GM23338 (cell line): ENCODE results near the gene CASQ2. TPM values are rescaled to one million over a fixed set of nuclear protein-coding genes. Genes with fewer than 3 reads are reported as not detected.

Experiments used
- ATAC-seq: fragments of 200-7000 bp; cut with Tn5 transposase; 3 replicates; pipeline ENCODE4 v1.9.1; 2020
- DNase-seq: peaks from one replicate; pipeline ENCODE4 v3.0.0-alpha.2; 2015; ENCODE audit warnings: low spot score
- H2AFZ ChIP-seq: fragments of 200-600 bp; sonication (generic); 2 replicates; pipeline ENCODE4 v1.8.0; 2016; ENCODE audit warnings: antibody characterized with exemption, mild to moderate bottlenecking, moderate library complexity
- H3F3A ChIP-seq: fragments of 200-600 bp; sonication (generic); replicated peaks from 2 replicates; pipeline ENCODE4 v1.8.0; 2017; ENCODE audit warnings: antibody characterized with exemption, mixed run types, low read depth
- H3K27ac ChIP-seq: fragments of 200-600 bp; sonication (generic); 2 replicates; pipeline ENCODE4 v1.6.1; 2016; ENCODE audit warnings: low read depth
- H3K27me3 ChIP-seq: fragments of 200-600 bp; sonication (generic); 2 replicates; pipeline ENCODE4 v1.8.0; 2016; ENCODE audit warnings: mild to moderate bottlenecking, mixed run types, moderate library complexity; ENCODE audit not compliant: insufficient read depth
- H3K36me3 ChIP-seq: fragments of 200-600 bp; sonication (generic); 2 replicates; pipeline ENCODE4 v1.8.0; 2016; ENCODE audit warnings: mild to moderate bottlenecking; ENCODE audit not compliant: insufficient read depth
- H3K4me1 ChIP-seq: fragments of 200-600 bp; sonication (generic); 2 replicates; pipeline ENCODE4 v1.8.0; 2016; ENCODE audit warnings: mild to moderate bottlenecking, moderate library complexity; ENCODE audit not compliant: insufficient read depth
- H3K4me2 ChIP-seq: fragments of 200-600 bp; sonication (generic); 2 replicates; pipeline ENCODE4 v1.7.1; 2017; ENCODE audit warnings: mixed run types
- H3K4me3 ChIP-seq: fragments of 200-600 bp; sonication (generic); 2 replicates; pipeline ENCODE4 v1.6.1; 2016; ENCODE audit warnings: mixed run types
- H3K79me2 ChIP-seq: fragments of 200-600 bp; sonication (generic); replicated peaks from 2 replicates; pipeline ENCODE4 v1.8.0; 2017; ENCODE audit warnings: mild to moderate bottlenecking; ENCODE audit not compliant: insufficient read depth
- H3K9me2 ChIP-seq: fragments of 200-600 bp; sonication (generic); 2 replicates; pipeline ENCODE4 v1.8.0; 2017; ENCODE audit not compliant: insufficient read depth
- H4K20me1 ChIP-seq: fragments of 200-600 bp; sonication (generic); replicated peaks from 2 replicates; pipeline ENCODE4 v1.8.0; 2017; ENCODE audit warnings: mild to moderate bottlenecking; ENCODE audit not compliant: insufficient read depth
- H3K27ac Mint-ChIP-seq: 2 replicates; pipeline ENCODE4 v1.8.0; 2020; ENCODE audit warnings: inconsistent platforms, mild to moderate bottlenecking, moderate library complexity, mixed read lengths
- H3K27me3 Mint-ChIP-seq: 3 replicates; pipeline ENCODE4 v1.8.0; 2022; ENCODE audit warnings: low read depth, mild to moderate bottlenecking, moderate library complexity, mixed read lengths, inconsistent platforms; ENCODE audit not compliant: insufficient read depth, poor library complexity
- H3K36me3 Mint-ChIP-seq: 3 replicates; pipeline ENCODE4 v1.8.0; 2021; ENCODE audit warnings: low read depth, mild to moderate bottlenecking, inconsistent platforms, moderate library complexity, mixed read lengths
- H3K4me1 Mint-ChIP-seq: 3 replicates; pipeline ENCODE4 v1.8.0; 2020; ENCODE audit warnings: mild to moderate bottlenecking, inconsistent platforms, mixed read lengths
- H3K4me3 Mint-ChIP-seq: 3 replicates; pipeline ENCODE4 v1.8.0; 2021; ENCODE audit warnings: moderate library complexity, mild to moderate bottlenecking, inconsistent platforms, mixed read lengths
- H3K9me3 Mint-ChIP-seq: 3 replicates; pipeline ENCODE4 v1.8.0; 2020; ENCODE audit warnings: moderate library complexity, mild to moderate bottlenecking, inconsistent platforms, mixed read lengths
- CREB1 ChIP-seq: fragments of 250-450 bp; sonication (Bioruptor Pico); IDR thresholded peaks from 2 replicates; pipeline ENCODE4 v1.5.0; 2020; ENCODE audit warnings: low read depth, mild to moderate bottlenecking, moderate library complexity
- EZH2 ChIP-seq: fragments of 200-600 bp; sonication (generic); IDR thresholded peaks from one replicate; pipeline ENCODE4 v1.8.0; 2017; ENCODE audit warnings: antibody characterized with exemption, mild to moderate bottlenecking, low read depth; ENCODE audit not compliant: unreplicated experiment
- EZH2phosphoT487 ChIP-seq: fragments of 200-600 bp; sonication (generic); IDR thresholded peaks from one replicate; pipeline ENCODE4 v1.8.1; 2018; ENCODE audit warnings: antibody characterized with exemption; ENCODE audit not compliant: unreplicated experiment
- JUNB ChIP-seq: IDR thresholded peaks from one replicate; pipeline ENCODE4 v1.6.1; 2016; ENCODE audit warnings: antibody characterized with exemption; ENCODE audit not compliant: unreplicated experiment
- NANOG ChIP-seq: IDR thresholded peaks from 2 replicates; pipeline ENCODE4 v1.6.1; 2016; ENCODE audit warnings: antibody characterized with exemption, borderline replicate concordance
- POLR2AphosphoS5 ChIP-seq: IDR thresholded peaks from 2 replicates; pipeline ENCODE4 v1.6.1; 2016; ENCODE audit warnings: antibody characterized with exemption, low read depth
- STAT1 ChIP-seq: IDR thresholded peaks from one replicate; pipeline ENCODE4 v1.6.1; 2016; ENCODE audit warnings: antibody characterized with exemption; ENCODE audit not compliant: unreplicated experiment
- ZNF114 ChIP-seq: fragments of 250-450 bp; sonication (Bioruptor Pico); IDR thresholded peaks from 2 replicates; pipeline ENCODE4 v1.5.0; 2020; ENCODE audit warnings: mild to moderate bottlenecking, moderate library complexity
- ZNF331 ChIP-seq: fragments of 250-450 bp; sonication (Bioruptor Pico); IDR thresholded peaks from 2 replicates; pipeline ENCODE4 v1.5.0; 2020; ENCODE audit warnings: low read depth, mild to moderate bottlenecking, moderate library complexity
- polyA plus RNA-seq: library from polyadenylated mRNA; unstranded; fragments of >200 nt; fragmentation: Nextera tagmentation; extraction: Ambion mirVana; gene quantifications from 2 replicates; pipeline ENCODE4 v1.2.1, GENCODE V29; 2016
- total RNA-seq: library from RNA; depleted of rRNA; stranded (reverse); fragments of >200 nt; shearing (Covaris generic); gene quantifications from 2 replicates; pipeline ENCODE4 v1.2.3, GENCODE V29; 2014
- TF ChIP-seq, protein P1 (sequence below), 2 experiments: fragments of 200-600 bp in 1 of 2; sonication (generic) in 1 of 2; conservative IDR thresholded peaks; 2 replicates each; pipeline versions ENCODE4 v1.5.1 to v1.6.1; 2016 to 2017; ENCODE audit warnings: antibody characterized with exemption in 2 of 2, low read depth in 2 of 2, mild to moderate bottlenecking in 2 of 2, moderate library complexity in 1 of 2
- TF ChIP-seq, protein P2 (sequence below): IDR thresholded peaks from 2 replicates; pipeline ENCODE4 v1.6.1; 2016; ENCODE audit warnings: antibody characterized with exemption
- TF ChIP-seq, protein P3 (sequence below): fragments of 250-450 bp; sonication (Bioruptor Pico); IDR thresholded peaks from 2 replicates; pipeline ENCODE4 v1.5.0; 2020; ENCODE audit warnings: mild to moderate bottlenecking, moderate library complexity
- TF ChIP-seq, protein P4 (sequence below): IDR thresholded peaks from one replicate; pipeline ENCODE4 v1.6.1; 2018; ENCODE audit warnings: antibody characterized with exemption; ENCODE audit not compliant: unreplicated experiment

CASQ2 gene
- total and polyA plus RNA-seq, 2 experiments from 2014 or later = not detected

DNA sequence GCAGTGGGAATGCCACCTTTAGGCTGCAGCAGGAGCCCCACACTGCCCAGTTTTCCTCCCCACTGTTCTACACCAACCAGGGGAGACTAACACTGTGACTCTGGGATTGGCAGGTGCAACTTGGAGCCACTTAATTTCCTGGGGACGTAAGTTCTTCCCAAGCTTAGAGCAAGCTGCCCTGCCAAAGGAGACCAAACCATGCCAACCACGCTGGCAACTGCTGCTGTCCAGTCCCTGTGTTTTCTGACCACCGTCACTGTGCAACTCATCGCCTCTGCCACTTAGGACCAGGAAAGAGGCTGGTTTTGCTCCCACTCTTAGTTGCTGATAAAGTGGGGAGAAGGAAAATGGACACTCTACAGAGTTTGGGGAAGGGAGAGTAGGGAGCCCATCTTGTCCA, 76.3 kb downstream of the CASQ2 start:
- no peaks in the 10 kb centered on the region for H3K9me2 ChIP-seq
- peaks cover 3% of the 10 kb centered on the region; the same call in 1 of the 2 replicates for H3K36me3 ChIP-seq
- Mint-ChIP-seq H3K36me3 (peaks cover 13% of the 10 kb centered on the region), H3K27me3 (peaks cover 3% of the 10 kb centered on the region), H3K4me1 (peaks cover 9% of the 10 kb centered on the region), H3K4me3 (no peak overlapping the region), H3K9me3 (no peaks in the 10 kb centered on the region), H3K27ac (no peak overlapping the region)
- no peaks in the 10 kb centered on the region for H3K79me2 ChIP-seq
- H4K20me1 ChIP-seq = no peaks in the 10 kb centered on the region
- H3K27me3 ChIP-seq = no peaks in the 10 kb centered on the region
- DNase-seq (no peak), ATAC-seq (no peak)
- no peak overlapping the region for H2AFZ ChIP-seq
- TF ChIP-seq, protein P1, sequence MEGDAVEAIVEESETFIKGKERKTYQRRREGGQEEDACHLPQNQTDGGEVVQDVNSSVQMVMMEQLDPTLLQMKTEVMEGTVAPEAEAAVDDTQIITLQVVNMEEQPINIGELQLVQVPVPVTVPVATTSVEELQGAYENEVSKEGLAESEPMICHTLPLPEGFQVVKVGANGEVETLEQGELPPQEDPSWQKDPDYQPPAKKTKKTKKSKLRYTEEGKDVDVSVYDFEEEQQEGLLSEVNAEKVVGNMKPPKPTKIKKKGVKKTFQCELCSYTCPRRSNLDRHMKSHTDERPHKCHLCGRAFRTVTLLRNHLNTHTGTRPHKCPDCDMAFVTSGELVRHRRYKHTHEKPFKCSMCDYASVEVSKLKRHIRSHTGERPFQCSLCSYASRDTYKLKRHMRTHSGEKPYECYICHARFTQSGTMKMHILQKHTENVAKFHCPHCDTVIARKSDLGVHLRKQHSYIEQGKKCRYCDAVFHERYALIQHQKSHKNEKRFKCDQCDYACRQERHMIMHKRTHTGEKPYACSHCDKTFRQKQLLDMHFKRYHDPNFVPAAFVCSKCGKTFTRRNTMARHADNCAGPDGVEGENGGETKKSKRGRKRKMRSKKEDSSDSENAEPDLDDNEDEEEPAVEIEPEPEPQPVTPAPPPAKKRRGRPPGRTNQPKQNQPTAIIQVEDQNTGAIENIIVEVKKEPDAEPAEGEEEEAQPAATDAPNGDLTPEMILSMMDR (conservative IDR thresholded peaks at IDR 0.05; ENCODE audit: low read depth in 2 of 2) = no peak
- TF ChIP-seq, protein P2, sequence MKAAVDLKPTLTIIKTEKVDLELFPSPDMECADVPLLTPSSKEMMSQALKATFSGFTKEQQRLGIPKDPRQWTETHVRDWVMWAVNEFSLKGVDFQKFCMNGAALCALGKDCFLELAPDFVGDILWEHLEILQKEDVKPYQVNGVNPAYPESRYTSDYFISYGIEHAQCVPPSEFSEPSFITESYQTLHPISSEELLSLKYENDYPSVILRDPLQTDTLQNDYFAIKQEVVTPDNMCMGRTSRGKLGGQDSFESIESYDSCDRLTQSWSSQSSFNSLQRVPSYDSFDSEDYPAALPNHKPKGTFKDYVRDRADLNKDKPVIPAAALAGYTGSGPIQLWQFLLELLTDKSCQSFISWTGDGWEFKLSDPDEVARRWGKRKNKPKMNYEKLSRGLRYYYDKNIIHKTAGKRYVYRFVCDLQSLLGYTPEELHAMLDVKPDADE = no peak
- TF ChIP-seq ZNF114 (CRISPR knock-in tag) = no peak
- TF ChIP-seq STAT1 = no peak
- TF ChIP-seq, protein P3, sequence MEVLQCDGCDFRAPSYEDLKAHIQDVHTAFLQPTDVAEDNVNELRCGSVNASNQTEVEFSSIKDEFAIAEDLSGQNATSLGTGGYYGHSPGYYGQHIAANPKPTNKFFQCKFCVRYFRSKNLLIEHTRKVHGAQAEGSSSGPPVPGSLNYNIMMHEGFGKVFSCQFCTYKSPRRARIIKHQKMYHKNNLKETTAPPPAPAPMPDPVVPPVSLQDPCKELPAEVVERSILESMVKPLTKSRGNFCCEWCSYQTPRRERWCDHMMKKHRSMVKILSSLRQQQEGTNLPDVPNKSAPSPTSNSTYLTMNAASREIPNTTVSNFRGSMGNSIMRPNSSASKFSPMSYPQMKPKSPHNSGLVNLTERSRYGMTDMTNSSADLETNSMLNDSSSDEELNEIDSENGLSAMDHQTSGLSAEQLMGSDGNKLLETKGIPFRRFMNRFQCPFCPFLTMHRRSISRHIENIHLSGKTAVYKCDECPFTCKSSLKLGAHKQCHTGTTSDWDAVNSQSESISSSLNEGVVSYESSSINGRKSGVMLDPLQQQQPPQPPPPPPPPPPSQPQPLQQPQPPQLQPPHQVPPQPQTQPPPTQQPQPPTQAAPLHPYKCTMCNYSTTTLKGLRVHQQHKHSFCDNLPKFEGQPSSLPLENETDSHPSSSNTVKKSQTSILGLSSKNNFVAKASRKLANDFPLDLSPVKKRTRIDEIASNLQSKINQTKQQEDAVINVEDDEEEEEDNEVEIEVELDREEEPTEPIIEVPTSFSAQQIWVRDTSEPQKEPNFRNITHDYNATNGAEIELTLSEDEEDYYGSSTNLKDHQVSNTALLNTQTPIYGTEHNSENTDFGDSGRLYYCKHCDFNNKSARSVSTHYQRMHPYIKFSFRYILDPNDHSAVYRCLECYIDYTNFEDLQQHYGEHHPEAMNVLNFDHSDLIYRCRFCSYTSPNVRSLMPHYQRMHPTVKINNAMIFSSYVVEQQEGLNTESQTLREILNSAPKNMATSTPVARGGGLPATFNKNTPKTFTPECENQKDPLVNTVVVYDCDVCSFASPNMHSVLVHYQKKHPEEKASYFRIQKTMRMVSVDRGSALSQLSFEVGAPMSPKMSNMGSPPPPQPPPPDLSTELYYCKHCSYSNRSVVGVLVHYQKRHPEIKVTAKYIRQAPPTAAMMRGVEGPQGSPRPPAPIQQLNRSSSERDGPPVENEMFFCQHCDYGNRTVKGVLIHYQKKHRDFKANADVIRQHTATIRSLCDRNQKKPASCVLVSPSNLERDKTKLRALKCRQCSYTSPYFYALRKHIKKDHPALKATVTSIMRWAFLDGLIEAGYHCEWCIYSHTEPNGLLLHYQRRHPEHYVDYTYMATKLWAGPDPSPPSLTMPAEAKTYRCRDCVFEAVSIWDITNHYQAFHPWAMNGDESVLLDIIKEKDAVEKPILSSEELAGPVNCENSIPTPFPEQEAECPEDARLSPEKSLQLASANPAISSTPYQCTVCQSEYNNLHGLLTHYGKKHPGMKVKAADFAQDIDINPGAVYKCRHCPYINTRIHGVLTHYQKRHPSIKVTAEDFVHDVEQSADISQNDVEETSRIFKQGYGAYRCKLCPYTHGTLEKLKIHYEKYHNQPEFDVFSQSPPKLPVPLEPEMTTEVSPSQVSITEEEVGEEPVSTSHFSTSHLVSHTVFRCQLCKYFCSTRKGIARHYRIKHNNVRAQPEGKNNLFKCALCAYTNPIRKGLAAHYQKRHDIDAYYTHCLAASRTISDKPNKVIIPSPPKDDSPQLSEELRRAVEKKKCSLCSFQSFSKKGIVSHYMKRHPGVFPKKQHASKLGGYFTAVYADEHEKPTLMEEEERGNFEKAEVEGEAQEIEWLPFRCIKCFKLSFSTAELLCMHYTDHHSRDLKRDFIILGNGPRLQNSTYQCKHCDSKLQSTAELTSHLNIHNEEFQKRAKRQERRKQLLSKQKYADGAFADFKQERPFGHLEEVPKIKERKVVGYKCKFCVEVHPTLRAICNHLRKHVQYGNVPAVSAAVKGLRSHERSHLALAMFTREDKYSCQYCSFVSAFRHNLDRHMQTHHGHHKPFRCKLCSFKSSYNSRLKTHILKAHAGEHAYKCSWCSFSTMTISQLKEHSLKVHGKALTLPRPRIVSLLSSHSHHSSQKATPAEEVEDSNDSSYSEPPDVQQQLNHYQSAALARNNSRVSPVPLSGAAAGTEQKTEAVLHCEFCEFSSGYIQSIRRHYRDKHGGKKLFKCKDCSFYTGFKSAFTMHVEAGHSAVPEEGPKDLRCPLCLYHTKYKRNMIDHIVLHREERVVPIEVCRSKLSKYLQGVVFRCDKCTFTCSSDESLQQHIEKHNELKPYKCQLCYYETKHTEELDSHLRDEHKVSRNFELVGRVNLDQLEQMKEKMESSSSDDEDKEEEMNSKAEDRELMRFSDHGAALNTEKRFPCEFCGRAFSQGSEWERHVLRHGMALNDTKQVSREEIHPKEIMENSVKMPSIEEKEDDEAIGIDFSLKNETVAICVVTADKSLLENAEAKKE (CRISPR knock-in tag) = no peak
- no peak for TF ChIP-seq POLR2AphosphoS5
- no peak for TF ChIP-seq CREB1
- no peak for TF ChIP-seq JUNB
- no peak for TF ChIP-seq EZH2phosphoT487
- TF ChIP-seq, protein P4, sequence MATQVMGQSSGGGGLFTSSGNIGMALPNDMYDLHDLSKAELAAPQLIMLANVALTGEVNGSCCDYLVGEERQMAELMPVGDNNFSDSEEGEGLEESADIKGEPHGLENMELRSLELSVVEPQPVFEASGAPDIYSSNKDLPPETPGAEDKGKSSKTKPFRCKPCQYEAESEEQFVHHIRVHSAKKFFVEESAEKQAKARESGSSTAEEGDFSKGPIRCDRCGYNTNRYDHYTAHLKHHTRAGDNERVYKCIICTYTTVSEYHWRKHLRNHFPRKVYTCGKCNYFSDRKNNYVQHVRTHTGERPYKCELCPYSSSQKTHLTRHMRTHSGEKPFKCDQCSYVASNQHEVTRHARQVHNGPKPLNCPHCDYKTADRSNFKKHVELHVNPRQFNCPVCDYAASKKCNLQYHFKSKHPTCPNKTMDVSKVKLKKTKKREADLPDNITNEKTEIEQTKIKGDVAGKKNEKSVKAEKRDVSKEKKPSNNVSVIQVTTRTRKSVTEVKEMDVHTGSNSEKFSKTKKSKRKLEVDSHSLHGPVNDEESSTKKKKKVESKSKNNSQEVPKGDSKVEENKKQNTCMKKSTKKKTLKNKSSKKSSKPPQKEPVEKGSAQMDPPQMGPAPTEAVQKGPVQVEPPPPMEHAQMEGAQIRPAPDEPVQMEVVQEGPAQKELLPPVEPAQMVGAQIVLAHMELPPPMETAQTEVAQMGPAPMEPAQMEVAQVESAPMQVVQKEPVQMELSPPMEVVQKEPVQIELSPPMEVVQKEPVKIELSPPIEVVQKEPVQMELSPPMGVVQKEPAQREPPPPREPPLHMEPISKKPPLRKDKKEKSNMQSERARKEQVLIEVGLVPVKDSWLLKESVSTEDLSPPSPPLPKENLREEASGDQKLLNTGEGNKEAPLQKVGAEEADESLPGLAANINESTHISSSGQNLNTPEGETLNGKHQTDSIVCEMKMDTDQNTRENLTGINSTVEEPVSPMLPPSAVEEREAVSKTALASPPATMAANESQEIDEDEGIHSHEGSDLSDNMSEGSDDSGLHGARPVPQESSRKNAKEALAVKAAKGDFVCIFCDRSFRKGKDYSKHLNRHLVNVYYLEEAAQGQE = no peak
- no peak for TF ChIP-seq NANOG
- no peak for TF ChIP-seq ZNF331 (CRISPR knock-in tag)
- no peak for TF ChIP-seq EZH2
- H3F3A ChIP-seq = no peaks in the 10 kb centered on the region
- H3K4me2 ChIP-seq = no peak overlapping the region
- H3K4me1 ChIP-seq = no peaks in the 10 kb centered on the region
- H3K4me3 ChIP-seq = no peak overlapping the region
- H3K27ac ChIP-seq = no peak overlapping the region
